Fibroblast of lung (primary cell): ENCODE results near the gene BCAS3. TPM values are rescaled to one million over a fixed set of nuclear protein-coding genes. Genes with fewer than 3 reads are reported as not detected.

Experiments used
- DNase-seq, 2 donors: peaks; one replicate each; pipeline versions ENCODE4 v3.0.0 to v3.0.0-alpha.2; 2010; ENCODE audit warnings: low read depth in 2 of 2
- H2AFZ ChIP-seq: 2 replicates; pipeline ENCODE4 v1.5.1; 2012; ENCODE audit warnings: low read length, control low read depth, inconsistent platforms
- H3K27ac ChIP-seq: 2 replicates; pipeline ENCODE4 v1.5.1; 2011; ENCODE audit warnings: low read length, control low read depth; ENCODE audit not compliant: insufficient read depth
- H3K27me3 ChIP-seq: 2 replicates; pipeline ENCODE4 v1.5.1; 2011; ENCODE audit warnings: mild to moderate bottlenecking, low read length; ENCODE audit not compliant: control insufficient read depth, insufficient read depth
- H3K36me3 ChIP-seq: 2 replicates; pipeline ENCODE4 v1.5.1; 2011; ENCODE audit warnings: low read length; ENCODE audit not compliant: control insufficient read depth, insufficient read depth
- H3K4me1 ChIP-seq: 2 replicates; pipeline ENCODE4 v1.5.1; 2011; ENCODE audit warnings: low read length; ENCODE audit not compliant: control insufficient read depth, insufficient read depth; ENCODE audit errors: extremely low read depth
- H3K4me2 ChIP-seq: 2 replicates; pipeline ENCODE4 v1.5.1; 2011; ENCODE audit warnings: low read length, control low read depth; ENCODE audit not compliant: insufficient read depth; ENCODE audit errors: extremely low read depth
- H3K4me3 ChIP-seq, 4 experiments: fragments of 200-600 bp in 1 of 4; sonication (generic) in 1 of 4; replicated peaks in 1 of 4; 2 replicates each; pipeline ENCODE4 v1.5.1; 2011 to 2016; ENCODE audit warnings: low read length in 4 of 4, low read depth in 3 of 4, mild to moderate bottlenecking in 3 of 4, control low read depth in 2 of 4, inconsistent platforms in 1 of 4, mixed read lengths in 1 of 4; ENCODE audit not compliant: insufficient read depth in 1 of 4; ENCODE audit errors: control extremely low read depth in 1 of 4
- H3K79me2 ChIP-seq: 2 replicates; pipeline ENCODE4 v1.5.1; 2012; ENCODE audit warnings: mild to moderate bottlenecking, low read length, inconsistent platforms; ENCODE audit not compliant: control insufficient read depth, insufficient read depth
- H3K9ac ChIP-seq: 2 replicates; pipeline ENCODE4 v1.5.1; 2011; ENCODE audit warnings: mild to moderate bottlenecking, low read length, control low read depth; ENCODE audit not compliant: insufficient read depth
- H3K9me3 ChIP-seq: 2 replicates; pipeline ENCODE4 v1.5.1; 2012; ENCODE audit warnings: low read depth, low read length; ENCODE audit not compliant: control insufficient read depth, insufficient read depth
- H4K20me1 ChIP-seq: 2 replicates; pipeline ENCODE4 v1.5.1; 2011; ENCODE audit warnings: low read length; ENCODE audit not compliant: control insufficient read depth, insufficient read depth; ENCODE audit errors: extremely low read depth
- CTCF ChIP-seq, 2 donors: IDR thresholded peaks in 1 of 2; conservative IDR thresholded peaks in 1 of 2; 1 replicate in 1 of 2; 2 replicates in 1 of 2; pipeline ENCODE4 v1.5.1; 2011 to 2012; ENCODE audit warnings: low read length in 2 of 2, control low read depth in 1 of 2, inconsistent platforms in 1 of 2, low read depth in 1 of 2, mild to moderate bottlenecking in 1 of 2
- EZH2 ChIP-seq: IDR thresholded peaks from 2 replicates; pipeline ENCODE4 v1.5.1; 2012; ENCODE audit warnings: low read length, control low read depth, mild to moderate bottlenecking; ENCODE audit errors: missing control alignments
- polyA plus RNA-seq, 2 donors: library from polyadenylated mRNA; depleted of rRNA in 1 of 2; stranded (reverse) in 1 of 2; unstranded in 1 of 2; fragments of >200 nt; gene quantifications; 2 replicates each; pipeline ENCODE4 v1.2.1, GENCODE V29; 2011 to 2012; ENCODE audit warnings: missing spikeins in 1 of 2
- total RNA-seq: library from RNA; depleted of rRNA; stranded (reverse); fragments of >200 nt; gene quantifications from 2 replicates; pipeline ENCODE4 v1.2.1, GENCODE V29; 2014

The BCAS3 gene
- total and polyA plus RNA-seq, 2 donors (not counting 1 experiment from before 2014, with no cell fraction given): 9.9 to 43.6 TPM

DNA sequence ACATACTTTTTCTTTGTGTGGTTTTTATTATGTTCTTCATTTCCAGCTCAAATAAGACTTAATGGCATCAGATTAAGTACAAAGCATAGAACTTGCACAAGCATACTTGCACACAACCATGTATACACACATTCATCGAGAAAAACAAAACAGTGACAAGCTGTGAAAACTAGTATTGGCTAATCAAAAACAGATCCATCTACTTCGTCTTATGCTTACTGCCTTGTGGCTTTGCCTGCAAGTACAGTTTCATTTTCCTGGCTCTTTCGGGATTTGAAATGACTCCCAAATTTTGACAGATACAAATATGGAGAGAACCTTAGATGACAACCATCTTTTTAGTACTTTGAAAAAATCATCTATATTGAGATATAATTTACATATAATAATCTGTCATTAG lies 338.3 kb downstream of the BCAS3 start:
- H3K9ac ChIP-seq: no peak overlapping the region
- H3K4me1 ChIP-seq: peaks cover 4% of the 10 kb centered on the region
- peak overlapping the region; percentile 86 for H3K4me2 ChIP-seq
- H4K20me1 ChIP-seq: no peaks in the 10 kb centered on the region
- no peaks in the 10 kb centered on the region for H3K27me3 ChIP-seq
- peak overlapping the region; percentile 17 for H2AFZ ChIP-seq
- H3K27ac ChIP-seq: no peak overlapping the region
- no peaks in the 10 kb centered on the region for H3K9me3 ChIP-seq
- H3K36me3 ChIP-seq: no peaks in the 10 kb centered on the region
- TF ChIP-seq EZH2 (no peak), CTCF (conservative IDR thresholded peaks at IDR 0.05 in 1 of 2, IDR thresholded peaks at IDR 0.05 in 1 of 2; ENCODE audit: low read depth in 1 of 2, low read length in 2 of 2) (no peak)
- H3K4me3 ChIP-seq: peak overlapping the region in 3 of 4 experiments; percentile 1 to 19 (median 2)
- peak in 1 of 2 donors; percentile 57 for DNase-seq
- H3K79me2 ChIP-seq: no peaks in the 10 kb centered on the region

GRCh38 chr17:61017317-61018006 lies 339.8 kb downstream of the BCAS3 start:
- no peak for DNase-seq
- H3K9me3 ChIP-seq: no peaks in the 10 kb centered on the region
- no peaks in the 10 kb centered on the region for H3K4me1 ChIP-seq
- H3K27ac ChIP-seq: no peak overlapping the region
- no peaks in the 10 kb centered on the region for H3K79me2 ChIP-seq
- H3K36me3 ChIP-seq: no peaks in the 10 kb centered on the region
- H3K27me3 ChIP-seq: no peaks in the 10 kb centered on the region
- H3K4me3 ChIP-seq: no peak overlapping the region
- H4K20me1 ChIP-seq: no peaks in the 10 kb centered on the region
- no peak overlapping the region for H3K9ac ChIP-seq
- H3K4me2 ChIP-seq: peak overlapping the region; percentile 20
- peak overlapping the region; percentile 5 for H2AFZ ChIP-seq
- TF ChIP-seq EZH2 (no peak), CTCF (conservative IDR thresholded peaks at IDR 0.05 in 1 of 2, IDR thresholded peaks at IDR 0.05 in 1 of 2; ENCODE audit: low read depth in 1 of 2, low read length in 2 of 2) (no peak)

GRCh38 chr17:61018938-61019337 lies 341.3 kb downstream of the BCAS3 start:
- Histone ChIP-seq H2AFZ (no peak overlapping the region), H3K9me3 (no peaks in the 10 kb centered on the region), H3K9ac (no peak overlapping the region), H3K79me2 (no peaks in the 10 kb centered on the region), H3K36me3 (no peaks in the 10 kb centered on the region), H4K20me1 (no peaks in the 10 kb centered on the region), H3K27me3 (no peaks in the 10 kb centered on the region), H3K4me2 (no peak overlapping the region), H3K4me1 (no peaks in the 10 kb centered on the region), H3K27ac (no peak overlapping the region), H3K4me3 (no peak overlapping the region)
- no peak for TF ChIP-seq CTCF (conservative IDR thresholded peaks at IDR 0.05 in 1 of 2, IDR thresholded peaks at IDR 0.05 in 1 of 2; ENCODE audit: low read depth in 1 of 2, low read length in 2 of 2)
- TF ChIP-seq EZH2: no peak
- DNase-seq: no peak
